Measurements from ENCODE around the gene NUP214. TPM values are rescaled to one million over a fixed set of nuclear protein-coding genes. Genes with fewer than 3 reads are reported as not detected.

NUP214 gene
- polyA plus RNA-seq, 2 donors, result 22.3 to 31.3 TPM

DNA sequence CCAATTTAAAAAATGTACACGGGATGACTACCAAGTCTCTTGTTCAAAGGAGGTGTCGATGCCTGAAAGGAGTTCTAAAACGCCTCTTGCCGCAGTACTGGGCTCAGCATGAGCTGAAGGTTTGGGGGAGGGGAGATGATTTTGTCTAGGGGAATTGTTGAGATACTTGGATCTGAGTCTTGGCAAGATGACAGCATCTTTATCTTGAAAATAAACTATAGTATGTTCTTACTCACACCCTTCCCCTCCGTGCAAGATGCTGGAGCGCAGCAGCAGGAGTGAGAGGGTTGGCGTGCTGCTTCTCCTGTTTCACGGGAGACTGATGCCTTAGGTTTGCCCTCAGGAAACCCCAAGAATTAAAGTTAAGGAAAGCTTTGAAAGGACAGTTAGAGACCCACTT lies 103.6 kb downstream of the NUP214 start:
- peaks cover 2 to 22% of the 10 kb centered on the region in 2 donors for H3K36me3 ChIP-seq (ENCODE audit: control insufficient read depth in 2 of 2, insufficient read depth in 2 of 2, low read length in 1 of 2)
- WGBS, 2 donors, result 84 to 89% methylated on average over 8 of the region's 8 CpGs
- H3K4me3 ChIP-seq (ENCODE audit: low read depth in 1 of 2, low read length in 2 of 2), result no peak overlapping the region
- H3K27me3 ChIP-seq (ENCODE audit: control insufficient read depth in 1 of 2, insufficient read depth in 2 of 2, low read length in 2 of 2), result no peaks in the 10 kb centered on the region
- no peaks in the 10 kb centered on the region for H3K4me1 ChIP-seq (ENCODE audit: control insufficient read depth in 2 of 2, insufficient read depth in 2 of 2, low read length in 1 of 2)
- H3K9me3 ChIP-seq (ENCODE audit: control insufficient read depth in 2 of 2, insufficient read depth in 1 of 2, low read depth in 1 of 2, low read length in 1 of 2), result no peaks in the 10 kb centered on the region
- no peak overlapping the region for H3K27ac ChIP-seq (ENCODE audit: low read depth in 2 of 2, low read length in 1 of 2)

DNA sequence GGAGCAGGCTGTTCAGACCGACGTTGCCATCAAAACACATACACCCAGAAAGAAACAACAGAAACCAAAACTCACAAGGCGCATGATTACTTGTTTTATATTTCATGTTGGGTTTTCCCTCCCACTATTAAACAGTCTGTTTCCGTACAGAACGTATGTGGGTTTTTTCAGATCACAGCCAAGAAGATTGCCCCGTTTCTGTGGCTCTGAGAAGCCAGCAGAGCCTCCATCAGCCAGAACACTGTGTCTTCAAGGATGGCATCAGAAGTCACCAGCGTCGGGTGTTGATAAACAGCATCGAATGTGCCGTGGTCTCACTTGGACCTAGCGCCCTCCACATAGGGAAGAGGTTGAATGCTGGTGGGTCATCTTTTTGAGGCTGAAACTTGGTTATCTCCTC lies 108.2 kb downstream of the NUP214 start:
- no peak overlapping the region for H3K27ac ChIP-seq (ENCODE audit: low read depth in 2 of 2, low read length in 1 of 2)
- 83 to 84% methylated on average over 11 of the region's 11 CpGs for WGBS, 2 donors

GRCh38 chr9:131233995-131234394 lies 108.6 kb downstream of the NUP214 start:
- Histone ChIP-seq H3K4me3 (ENCODE audit: low read depth in 1 of 2, low read length in 2 of 2) (no peak overlapping the region), H3K9me3 (ENCODE audit: control insufficient read depth in 2 of 2, insufficient read depth in 1 of 2, low read depth in 1 of 2, low read length in 1 of 2) (no peaks in the 10 kb centered on the region), H3K36me3 (ENCODE audit: control insufficient read depth in 2 of 2, insufficient read depth in 2 of 2, low read length in 1 of 2) (peaks cover 6 to 26% of the 10 kb centered on the region in 2 donors), H3K4me1 (ENCODE audit: control insufficient read depth in 2 of 2, insufficient read depth in 2 of 2, low read length in 1 of 2) (peaks cover 7 to 8% of the 10 kb centered on the region in 2 donors), H3K27me3 (ENCODE audit: control insufficient read depth in 1 of 2, insufficient read depth in 2 of 2, low read length in 2 of 2) (no peaks in the 10 kb centered on the region), H3K27ac (ENCODE audit: low read depth in 2 of 2, low read length in 1 of 2) (no peak overlapping the region)
- 87 to 90% methylated on average over 9 of the region's 9 CpGs for WGBS, 2 donors

More for the DNA sequence above, 108.2 kb downstream of the NUP214 start:
- no peak overlapping the region for H3K4me3 ChIP-seq (ENCODE audit: low read depth in 1 of 2, low read length in 2 of 2)
- no peaks in the 10 kb centered on the region for H3K27me3 ChIP-seq (ENCODE audit: control insufficient read depth in 1 of 2, insufficient read depth in 2 of 2, low read length in 2 of 2)
- peaks cover 5 to 8% of the 10 kb centered on the region in 2 donors for H3K4me1 ChIP-seq (ENCODE audit: control insufficient read depth in 2 of 2, insufficient read depth in 2 of 2, low read length in 1 of 2)
- peaks cover 6 to 28% of the 10 kb centered on the region in 2 donors for H3K36me3 ChIP-seq (ENCODE audit: control insufficient read depth in 2 of 2, insufficient read depth in 2 of 2, low read length in 1 of 2)
- no peaks in the 10 kb centered on the region for H3K9me3 ChIP-seq (ENCODE audit: control insufficient read depth in 2 of 2, insufficient read depth in 1 of 2, low read depth in 1 of 2, low read length in 1 of 2)

GRCh38 chr9:131234799-131235479 lies 109.6 kb downstream of the NUP214 start:
- no peak overlapping the region for H3K27ac ChIP-seq (ENCODE audit: low read depth in 2 of 2, low read length in 1 of 2)
- no peak overlapping the region for H3K4me3 ChIP-seq (ENCODE audit: low read depth in 1 of 2, low read length in 2 of 2)
- no peaks in the 10 kb centered on the region for H3K27me3 ChIP-seq (ENCODE audit: control insufficient read depth in 1 of 2, insufficient read depth in 2 of 2, low read length in 2 of 2)
- no peaks in the 10 kb centered on the region for H3K9me3 ChIP-seq (ENCODE audit: control insufficient read depth in 2 of 2, insufficient read depth in 1 of 2, low read depth in 1 of 2, low read length in 1 of 2)
- peaks cover 7 to 8% of the 10 kb centered on the region in 2 donors for H3K4me1 ChIP-seq (ENCODE audit: control insufficient read depth in 2 of 2, insufficient read depth in 2 of 2, low read length in 1 of 2)
- H3K36me3 ChIP-seq (ENCODE audit: control insufficient read depth in 2 of 2, insufficient read depth in 2 of 2, low read length in 1 of 2), result peaks cover 6 to 24% of the 10 kb centered on the region in 2 donors
- 87 to 91% methylated on average over 16 of the region's 16 CpGs for WGBS, 2 donors

DNA sequence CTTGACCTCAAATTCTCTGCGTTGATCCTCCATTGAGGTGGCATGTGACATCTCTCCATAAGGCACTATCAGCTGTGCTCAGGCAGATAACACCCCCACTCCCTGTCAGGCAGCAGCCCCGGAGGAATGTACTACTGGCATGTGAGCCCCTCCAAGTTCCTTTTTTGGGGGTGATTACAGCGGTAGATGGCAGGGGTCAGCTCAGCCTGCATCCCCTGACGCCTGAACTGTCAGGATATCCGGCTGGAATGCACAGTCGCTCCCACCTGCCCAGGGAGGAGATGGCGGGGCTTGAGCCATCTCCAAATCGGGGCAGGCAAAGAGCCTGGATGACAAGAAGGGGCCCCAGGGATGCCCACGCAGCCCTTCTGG lies 110.1 kb downstream of the NUP214 start:
- Histone ChIP-seq H3K9me3 (ENCODE audit: control insufficient read depth in 2 of 2, insufficient read depth in 1 of 2, low read depth in 1 of 2, low read length in 1 of 2) (no peaks in the 10 kb centered on the region), H3K27me3 (ENCODE audit: control insufficient read depth in 1 of 2, insufficient read depth in 2 of 2, low read length in 2 of 2) (no peaks in the 10 kb centered on the region), H3K36me3 (ENCODE audit: control insufficient read depth in 2 of 2, insufficient read depth in 2 of 2, low read length in 1 of 2) (peaks cover 6 to 23% of the 10 kb centered on the region in 2 donors), H3K4me1 (ENCODE audit: control insufficient read depth in 2 of 2, insufficient read depth in 2 of 2, low read length in 1 of 2) (peaks cover 7 to 8% of the 10 kb centered on the region in 2 donors), H3K27ac (ENCODE audit: low read depth in 2 of 2, low read length in 1 of 2) (no peak overlapping the region), H3K4me3 (ENCODE audit: low read depth in 1 of 2, low read length in 2 of 2) (no peak overlapping the region)
- 86% methylated on average over 9 of the region's 9 CpGs for WGBS, 2 donors

DNA sequence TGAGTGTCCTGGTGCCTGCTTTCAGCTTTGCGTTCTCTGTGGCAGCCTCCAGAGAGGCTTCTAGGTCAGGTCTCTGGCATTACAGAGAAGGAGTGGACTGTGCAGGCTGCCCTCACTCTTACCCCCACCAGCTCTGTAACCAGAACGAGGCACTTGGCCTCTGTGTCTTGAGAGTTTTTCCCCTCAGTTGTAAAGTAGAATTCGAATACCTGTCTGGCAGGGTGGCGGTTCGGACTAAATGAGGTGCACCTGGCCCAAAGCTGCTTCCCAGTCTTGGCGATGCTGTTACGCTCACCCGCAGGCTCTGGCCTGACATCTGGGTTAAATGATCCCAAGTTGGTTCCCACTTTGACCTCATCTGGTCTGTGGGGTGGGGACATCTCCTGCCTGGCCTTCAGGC lies 110.8 kb downstream of the NUP214 start:
- H3K4me3 ChIP-seq (ENCODE audit: low read depth in 1 of 2, low read length in 2 of 2), result no peak overlapping the region
- H3K27ac ChIP-seq (ENCODE audit: low read depth in 2 of 2, low read length in 1 of 2), result no peak overlapping the region
- WGBS, 2 donors, result 89 to 92% methylated on average over 8 of the region's 8 CpGs
- no peaks in the 10 kb centered on the region for H3K27me3 ChIP-seq (ENCODE audit: control insufficient read depth in 1 of 2, insufficient read depth in 2 of 2, low read length in 2 of 2)
- peaks cover 7 to 8% of the 10 kb centered on the region in 2 donors for H3K4me1 ChIP-seq (ENCODE audit: control insufficient read depth in 2 of 2, insufficient read depth in 2 of 2, low read length in 1 of 2)
- H3K36me3 ChIP-seq (ENCODE audit: control insufficient read depth in 2 of 2, insufficient read depth in 2 of 2, low read length in 1 of 2), result peaks cover 6 to 21% of the 10 kb centered on the region in 2 donors
- no peaks in the 10 kb centered on the region for H3K9me3 ChIP-seq (ENCODE audit: control insufficient read depth in 2 of 2, insufficient read depth in 1 of 2, low read depth in 1 of 2, low read length in 1 of 2)

GRCh38 chr9:131236761-131237160 lies 111.4 kb downstream of the NUP214 start:
- Histone ChIP-seq H3K27ac (ENCODE audit: low read depth in 2 of 2, low read length in 1 of 2) (no peak overlapping the region), H3K4me1 (ENCODE audit: control insufficient read depth in 2 of 2, insufficient read depth in 2 of 2, low read length in 1 of 2) (peaks cover 7 to 8% of the 10 kb centered on the region in 2 donors), H3K27me3 (ENCODE audit: control insufficient read depth in 1 of 2, insufficient read depth in 2 of 2, low read length in 2 of 2) (no peaks in the 10 kb centered on the region), H3K9me3 (ENCODE audit: control insufficient read depth in 2 of 2, insufficient read depth in 1 of 2, low read depth in 1 of 2, low read length in 1 of 2) (no peaks in the 10 kb centered on the region), H3K4me3 (ENCODE audit: low read depth in 1 of 2, low read length in 2 of 2) (no peak overlapping the region), H3K36me3 (ENCODE audit: control insufficient read depth in 2 of 2, insufficient read depth in 2 of 2, low read length in 1 of 2) (peaks cover 6 to 21% of the 10 kb centered on the region in 2 donors)
- WGBS, 2 donors, result 71 to 89% methylated on average over 5 of the region's 5 CpGs

DNA sequence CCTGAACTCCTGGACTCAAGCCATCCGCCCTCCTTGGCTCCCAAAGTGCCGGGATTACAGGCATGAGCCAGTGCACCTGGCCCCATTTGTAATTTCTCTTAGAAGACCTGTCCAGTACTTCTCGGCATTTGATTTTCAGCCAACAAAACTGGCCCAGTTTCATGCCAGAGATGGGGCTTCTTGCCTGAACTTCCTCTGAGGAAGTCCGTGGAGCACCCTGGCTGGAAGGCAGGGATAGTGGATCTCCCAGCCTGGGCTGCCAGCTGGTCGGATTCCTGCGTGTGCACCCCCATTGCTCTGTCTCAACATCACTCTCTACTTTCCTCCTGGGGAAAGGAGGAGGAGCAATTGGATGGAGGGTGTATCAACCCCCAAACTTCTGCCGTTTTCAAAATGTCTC lies 111.9 kb downstream of the NUP214 start:
- Histone ChIP-seq H3K4me1 (ENCODE audit: control insufficient read depth in 2 of 2, insufficient read depth in 2 of 2, low read length in 1 of 2) (peaks cover 7 to 8% of the 10 kb centered on the region in 2 donors), H3K27ac (ENCODE audit: low read depth in 2 of 2, low read length in 1 of 2) (no peak overlapping the region), H3K9me3 (ENCODE audit: control insufficient read depth in 2 of 2, insufficient read depth in 1 of 2, low read depth in 1 of 2, low read length in 1 of 2) (no peaks in the 10 kb centered on the region), H3K27me3 (ENCODE audit: control insufficient read depth in 1 of 2, insufficient read depth in 2 of 2, low read length in 2 of 2) (no peaks in the 10 kb centered on the region), H3K36me3 (ENCODE audit: control insufficient read depth in 2 of 2, insufficient read depth in 2 of 2, low read length in 1 of 2) (peaks cover 6 to 20% of the 10 kb centered on the region in 2 donors), H3K4me3 (ENCODE audit: low read depth in 1 of 2, low read length in 2 of 2) (no peak overlapping the region)
- 42 to 50% methylated on average over 7 of the region's 7 CpGs for WGBS, 2 donors

DNA sequence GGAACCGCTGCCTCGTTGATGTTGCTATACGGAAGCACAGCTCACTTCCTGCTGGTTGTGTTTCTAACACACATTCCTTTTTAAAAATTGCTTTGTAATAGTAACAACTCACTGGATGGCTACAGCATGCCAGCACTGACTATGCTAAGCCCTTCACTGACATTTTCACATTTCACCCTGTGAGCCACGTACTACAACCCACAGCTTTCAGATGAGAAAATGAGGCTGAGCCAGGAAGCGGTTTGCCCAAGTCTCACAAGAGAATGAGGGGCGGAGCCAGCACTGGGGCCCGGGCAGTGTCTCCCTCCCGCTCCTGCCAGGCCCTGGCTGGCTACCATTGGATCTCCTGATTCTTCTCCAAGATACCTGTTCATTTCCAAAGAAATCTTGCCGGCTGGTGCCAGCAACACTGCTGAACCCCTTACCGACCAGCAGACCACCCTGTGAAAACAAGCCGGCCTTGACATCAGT lies 112.6 kb downstream of the NUP214 start:
- Histone ChIP-seq H3K9me3 (ENCODE audit: control insufficient read depth in 2 of 2, insufficient read depth in 1 of 2, low read depth in 1 of 2, low read length in 1 of 2) (no peaks in the 10 kb centered on the region), H3K4me1 (ENCODE audit: control insufficient read depth in 2 of 2, insufficient read depth in 2 of 2, low read length in 1 of 2) (peaks cover 7 to 8% of the 10 kb centered on the region in 2 donors), H3K4me3 (ENCODE audit: low read depth in 1 of 2, low read length in 2 of 2) (peak overlapping the region in 1 of 2 donors; percentile 22), H3K27me3 (ENCODE audit: control insufficient read depth in 1 of 2, insufficient read depth in 2 of 2, low read length in 2 of 2) (no peaks in the 10 kb centered on the region), H3K36me3 (ENCODE audit: control insufficient read depth in 2 of 2, insufficient read depth in 2 of 2, low read length in 1 of 2) (peaks cover 6 to 16% of the 10 kb centered on the region in 2 donors), H3K27ac (ENCODE audit: low read depth in 2 of 2, low read length in 1 of 2) (peak overlapping the region; percentile 41 to 57)
- WGBS, 2 donors, result 9 to 11% methylated on average over 11 of the region's 11 CpGs
